GM21529 (cell line): Measurements from ENCODE around the gene ATF3.
"Not testable (repeated sequence)": the region's sequence is repeated elsewhere in the genome, so short reads cannot be mapped to it uniquely, and the experiment has no call there.

Experiments
- ATAC-seq: cut with Tn5 transposase; IDR thresholded peaks from one replicate; pipeline ENCODE4 v1.9.1; 2021; ENCODE audit not compliant: unreplicated experiment

Gene ATF3

GRCh38 chr1:212649020-212649419, 40.5 kb downstream of the ATF3 start:
- ATAC-seq, result no peak

DNA sequence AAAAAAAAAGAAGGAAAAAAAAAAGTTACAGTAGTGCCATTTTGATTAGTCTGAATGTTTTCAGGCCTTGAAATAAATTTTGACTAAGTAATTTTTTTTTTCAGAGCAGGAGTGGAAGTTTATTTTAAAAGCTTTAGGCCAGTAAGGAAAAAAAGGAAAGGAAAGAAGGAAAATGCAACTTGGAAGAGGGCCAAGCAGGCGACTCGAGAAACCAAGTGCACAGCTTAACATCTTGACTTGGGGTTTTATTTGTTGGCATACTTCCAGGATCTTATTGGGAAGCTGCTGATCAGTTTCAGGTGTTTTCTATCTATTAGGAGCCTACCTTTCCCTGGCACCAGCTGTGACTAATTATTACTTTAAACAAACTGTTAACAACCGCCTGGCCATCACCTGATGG, 41.7 kb downstream of the ATF3 start:
- ATAC-seq, result no peak

GRCh38 chr1:212651521-212651920, 43.0 kb downstream of the ATF3 start:
- no peak for ATAC-seq

GRCh38 chr1:212651977-212652376, 43.4 kb downstream of the ATF3 start:
- no peak for ATAC-seq

GRCh38 chr1:212652609-212653008, 44.0 kb downstream of the ATF3 start:
- no peak for ATAC-seq

- ATAC-seq, result no peak
These were observed 47.3 kb downstream of the ATF3 start for GRCh38 chr1:212655668-212656440.

GRCh38 chr1:212656730-212657129, 48.2 kb downstream of the ATF3 start:
- ATAC-seq, result no peak

DNA sequence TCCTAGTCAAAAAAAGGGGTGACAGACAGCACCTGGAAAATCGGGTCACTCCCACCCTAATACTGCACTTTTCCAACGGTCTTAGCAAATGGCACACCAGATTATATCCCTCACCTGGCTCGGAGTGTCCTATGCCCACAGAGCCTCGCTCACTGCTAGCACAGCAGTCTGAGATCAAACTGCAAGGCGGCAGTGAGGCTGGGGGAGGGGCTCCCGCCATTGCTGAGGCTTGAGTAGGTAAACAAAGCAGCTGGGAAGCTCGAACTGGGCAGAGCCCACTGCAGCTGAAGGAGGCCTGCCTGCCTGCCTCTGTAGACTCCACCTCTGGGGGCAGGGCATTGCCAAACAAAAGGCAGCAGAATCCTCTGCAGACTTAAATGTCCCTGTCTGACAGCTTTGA, 49.7 kb downstream of the ATF3 start:
- ATAC-seq, result not testable (repeated sequence)

DNA sequence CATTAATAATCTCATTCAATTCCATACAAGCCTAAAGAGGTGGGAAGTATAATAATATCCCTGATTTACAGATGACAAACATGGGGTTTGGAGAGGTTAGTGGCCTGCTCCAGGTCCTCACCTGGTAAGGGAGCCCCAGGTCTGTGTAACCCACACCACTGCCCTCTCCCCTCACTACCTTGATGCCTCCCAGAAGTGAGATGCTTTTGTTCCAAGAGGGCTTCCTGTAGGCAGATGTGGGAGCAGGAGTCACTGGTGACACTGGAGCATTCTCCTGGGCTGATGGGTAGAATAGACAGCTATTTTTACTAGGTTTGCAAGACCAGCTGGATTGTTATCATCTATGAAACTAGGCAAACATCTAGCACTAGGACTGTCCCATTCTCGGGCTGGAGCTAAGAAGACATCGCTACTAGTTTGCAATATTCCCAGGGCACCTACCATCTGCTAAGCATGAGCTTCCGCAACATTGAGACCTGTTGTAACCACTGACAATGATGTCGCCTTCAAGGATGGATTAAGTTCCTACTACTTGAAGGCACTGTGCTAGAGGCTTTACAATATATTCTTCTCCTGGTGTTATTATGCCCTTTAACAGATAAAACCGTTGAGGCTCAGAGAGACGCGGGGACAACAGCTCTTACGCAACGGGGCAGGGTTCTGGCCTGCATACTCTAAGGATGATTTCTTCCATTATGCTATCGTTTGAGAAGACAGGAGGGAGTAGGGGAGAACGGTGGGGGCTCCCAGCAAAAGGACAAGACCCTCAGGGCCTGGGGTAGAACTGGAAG, 56.0 kb downstream of the ATF3 start:
- ATAC-seq, result no peak

DNA sequence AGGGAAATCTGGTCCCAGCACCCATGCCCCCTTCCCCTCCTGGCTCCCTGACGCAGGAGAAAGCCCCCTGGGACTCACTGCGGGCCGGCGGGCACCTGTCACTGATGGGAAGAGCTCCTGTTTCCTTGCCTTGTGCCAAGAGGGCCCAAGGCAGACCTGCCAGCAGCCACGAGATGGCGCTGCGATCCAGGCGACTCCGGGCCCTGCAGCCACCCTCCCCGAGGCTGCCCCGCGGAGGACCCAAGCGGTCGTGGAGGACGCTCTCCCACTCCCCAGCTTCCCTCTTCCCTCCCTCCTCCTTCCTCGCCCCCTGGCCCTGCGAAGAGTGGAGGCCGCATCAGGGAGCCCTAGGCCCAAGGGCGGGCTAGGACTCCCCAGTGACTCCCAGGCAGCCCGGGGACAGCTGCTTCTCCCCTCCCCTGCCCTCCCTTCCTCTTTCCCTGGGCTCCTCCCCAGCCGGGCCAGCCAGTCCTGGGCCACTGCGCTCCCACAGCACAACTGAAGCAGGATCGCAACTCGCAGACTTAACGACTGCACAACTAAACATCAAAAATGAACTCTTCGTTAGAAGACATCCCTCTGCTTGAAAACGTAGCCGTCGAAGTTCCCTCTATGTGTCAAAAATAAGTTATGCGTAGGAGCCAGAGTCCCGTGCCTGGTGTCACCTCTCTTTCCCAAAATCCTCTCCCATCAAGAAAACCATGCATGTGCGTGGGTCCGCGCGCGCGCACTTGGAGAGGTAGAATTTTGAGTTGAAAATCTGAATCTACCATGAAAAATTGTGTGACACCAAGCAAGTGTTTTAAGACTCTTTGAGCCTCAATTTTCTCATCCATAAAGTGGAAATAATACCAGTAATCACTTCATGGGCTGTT, 56.9 kb downstream of the ATF3 start:
- ATAC-seq, result peak; percentile 91

GRCh38 chr1:212666116-212666775, 57.7 kb downstream of the ATF3 start:
- no peak for ATAC-seq

- no peak for ATAC-seq
These were observed 58.9 kb downstream of the ATF3 start for GRCh38 chr1:212667223-212668139.

DNA sequence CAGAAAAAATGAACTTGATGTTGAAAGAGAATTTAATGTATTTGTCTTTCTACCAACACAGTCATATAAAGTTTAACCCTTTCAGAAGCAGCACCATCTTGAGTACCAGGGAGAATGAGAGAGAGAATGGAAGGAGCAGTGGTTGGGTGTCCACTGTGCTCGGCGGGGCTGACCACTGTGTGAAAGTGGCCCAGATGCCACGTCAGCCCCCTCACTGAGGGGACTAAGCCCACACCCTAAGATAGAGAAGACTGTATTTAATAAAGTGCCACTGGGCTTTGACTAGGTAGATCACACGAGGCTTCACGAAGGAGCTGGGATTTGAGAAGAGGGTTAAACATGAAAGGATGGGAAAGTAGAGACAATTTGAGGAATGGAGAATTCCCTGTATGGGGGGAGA, 59.9 kb downstream of the ATF3 start:
- no peak for ATAC-seq

DNA sequence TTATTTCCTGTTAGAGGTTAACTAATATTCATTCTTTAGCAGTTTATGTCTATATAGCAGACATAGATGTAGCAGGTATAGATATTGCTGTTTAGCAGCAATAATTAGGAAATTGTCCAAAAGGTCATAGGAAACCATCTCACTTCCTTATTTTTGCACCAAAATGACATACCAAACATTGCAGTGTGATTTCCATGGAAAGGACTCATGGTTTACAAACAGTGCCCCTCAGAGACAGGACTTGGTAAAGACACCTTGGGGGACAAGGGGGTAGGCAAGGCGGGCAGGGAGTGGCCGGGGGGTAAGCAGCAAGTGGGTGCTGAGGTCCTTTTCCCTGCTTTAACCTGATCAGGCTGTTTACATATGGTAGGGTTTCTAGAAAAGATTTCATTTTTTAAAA, 60.5 kb downstream of the ATF3 start:
- no peak for ATAC-seq

DNA sequence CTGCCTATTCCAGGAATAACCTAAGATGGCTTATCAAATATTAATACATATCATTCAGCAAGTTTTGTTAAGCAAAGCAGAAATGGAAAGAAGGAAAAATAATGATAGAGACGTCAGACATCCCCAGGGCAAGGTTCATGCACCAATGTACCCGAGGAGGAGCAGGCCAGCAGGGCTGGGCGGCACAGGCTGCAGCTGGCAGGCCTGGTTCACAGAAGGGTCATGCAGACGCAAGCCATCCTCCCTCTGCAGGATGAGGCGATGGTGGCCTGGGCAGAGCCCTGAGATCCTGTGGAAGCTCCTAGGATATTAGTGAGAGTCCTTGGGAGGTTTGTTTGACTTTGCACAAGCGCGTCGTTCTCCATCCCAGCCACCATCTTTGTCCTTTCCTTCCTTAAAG, 61.0 kb downstream of the ATF3 start:
- ATAC-seq, result no peak

GRCh38 chr1:212670301-212670700, 61.7 kb downstream of the ATF3 start:
- ATAC-seq, result no peak
